IMR-90 (cell line): Measurements from ENCODE around the gene SPRR2A. TPM values are rescaled to one million over a fixed set of nuclear protein-coding genes. Genes with fewer than 3 reads are reported as not detected.

Experiments used
- ATAC-seq: fragments of 200-7000 bp; cut with Tn5 transposase; 2 replicates; pipeline ENCODE4 v1.9.1; 2020; ENCODE audit warnings: low read depth, mild to moderate bottlenecking, moderate library complexity
- BruUV-seq: library from RNA; stranded (reverse); fragments of 400-500 nt; replicated peaks from 2 replicates; lab custom pipeline; 2021; lab: Mats Ljungman, UMichigan
- CTCF ChIA-PET: fragments of 300-600 bp; formaldehyde crosslinking; extraction: SDS; loops from one replicate; lab custom pipeline; 2021; ENCODE audit warnings: antibody characterized with exemption; lab: Yijun Ruan, JAX
- POLR2A ChIA-PET: fragments of 300-600 bp; sonication (Branson Sonifier 250); formaldehyde crosslinking; loops from one replicate; lab custom pipeline; 2022; ENCODE audit warnings: antibody characterized with exemption; ENCODE audit not compliant: unreplicated experiment; lab: Charles Lee
- DNase-seq: peaks from one replicate; pipeline ENCODE4 v3.0.0; 2013
- H2AFZ ChIP-seq: replicated peaks from 2 replicates; pipeline ENCODE3; 2013; ENCODE audit warnings: low read length, mild to moderate bottlenecking; ENCODE audit not compliant: poor library complexity
- H2AK5ac ChIP-seq: 2 replicates; pipeline ENCODE4 v1.6.1; 2013; ENCODE audit warnings: low read depth, low read length, inconsistent platforms
- H2AK9ac ChIP-seq: replicated peaks from 2 replicates; pipeline ENCODE3; 2013; ENCODE audit warnings: mild to moderate bottlenecking, low read depth, low read length, moderate library complexity; ENCODE audit not compliant: poor library complexity
- H2BK120ac ChIP-seq: 2 replicates; pipeline ENCODE4 v1.6.1; 2013; ENCODE audit warnings: low read depth, low read length, inconsistent platforms
- H2BK15ac ChIP-seq: 3 replicates; pipeline ENCODE4 v1.6.1; 2013; ENCODE audit warnings: low read depth, low read length, inconsistent platforms
- H2BK20ac ChIP-seq: 2 replicates; pipeline ENCODE4 v1.6.1; 2013; ENCODE audit warnings: low read depth, mild to moderate bottlenecking, inconsistent platforms, low read length, moderate library complexity
- H2BK5ac ChIP-seq: 2 replicates; pipeline ENCODE4 v1.6.1; 2013; ENCODE audit warnings: mild to moderate bottlenecking, low read depth, low read length, inconsistent platforms; ENCODE audit not compliant: poor library complexity, severe bottlenecking
- H3K14ac ChIP-seq: replicated peaks from 2 replicates; pipeline ENCODE4 v1.6.1; 2013; ENCODE audit warnings: low read depth, low read length, inconsistent platforms
- H3K18ac ChIP-seq: 2 replicates; pipeline ENCODE4 v1.6.1; 2013; ENCODE audit warnings: low read depth, low read length, control low read depth
- H3K23ac ChIP-seq: 2 replicates; pipeline ENCODE4 v1.6.1; 2013; ENCODE audit warnings: low read depth, low read length, inconsistent platforms
- H3K27ac ChIP-seq: 2 replicates; pipeline ENCODE4 v1.5.1; 2013; ENCODE audit warnings: mild to moderate bottlenecking, control low read depth, low read length; ENCODE audit not compliant: insufficient read depth
- H3K27me3 ChIP-seq: 2 replicates; pipeline ENCODE4 v1.6.1; 2013; ENCODE audit warnings: low read length; ENCODE audit not compliant: control insufficient read depth, insufficient read depth
- H3K36me3 ChIP-seq: 2 replicates; pipeline ENCODE4 v1.6.1; 2013; ENCODE audit warnings: low read length, mixed read lengths; ENCODE audit not compliant: control insufficient read depth, insufficient read depth
- H3K4ac ChIP-seq: 2 replicates; pipeline ENCODE4 v1.6.1; 2013; ENCODE audit warnings: low read depth, low read length, inconsistent platforms
- H3K4me1 ChIP-seq: 2 replicates; pipeline ENCODE4 v1.6.1; 2013; ENCODE audit warnings: low read length, mixed read lengths; ENCODE audit not compliant: control insufficient read depth, insufficient read depth
- H3K4me2 ChIP-seq: 2 replicates; pipeline ENCODE4 v1.6.1; 2013; ENCODE audit warnings: low read depth, mild to moderate bottlenecking, control low read depth, low read length, moderate library complexity
- H3K4me3 ChIP-seq: 2 replicates; pipeline ENCODE4 v1.5.1; 2013; ENCODE audit warnings: low read depth, mild to moderate bottlenecking, control low read depth, low read length, moderate library complexity; ENCODE audit not compliant: insufficient read depth
- H3K56ac ChIP-seq: 2 replicates; pipeline ENCODE4 v1.6.1; 2013; ENCODE audit warnings: low read length, inconsistent platforms; ENCODE audit not compliant: insufficient read depth; ENCODE audit errors: extremely low read depth
- H3K79me1 ChIP-seq, 2 experiments: 2 replicates each; pipeline ENCODE4 v1.6.1; 2013; ENCODE audit warnings: low read length in 2 of 2, inconsistent platforms in 1 of 2, low read depth in 1 of 2
- H3K9ac ChIP-seq: 2 replicates; pipeline ENCODE4 v1.6.1; 2013; ENCODE audit warnings: low read depth, low read length, control low read depth
- H3K9me1 ChIP-seq: 2 replicates; pipeline ENCODE4 v1.6.1; 2013; ENCODE audit warnings: low read length, inconsistent platforms; ENCODE audit not compliant: insufficient read depth
- H3K9me3 ChIP-seq: 2 replicates; pipeline ENCODE4 v1.6.1; 2013; ENCODE audit warnings: low read length; ENCODE audit not compliant: control insufficient read depth, insufficient read depth
- H4K20me1 ChIP-seq: 2 replicates; pipeline ENCODE4 v1.6.1; 2013; ENCODE audit warnings: low read length, inconsistent platforms; ENCODE audit not compliant: insufficient read depth
- H4K5ac ChIP-seq: 2 replicates; pipeline ENCODE4 v1.6.1; 2013; ENCODE audit warnings: mild to moderate bottlenecking, low read depth, low read length, control low read depth
- H4K8ac ChIP-seq, 2 experiments: 2 replicates each; pipeline ENCODE4 v1.6.1; 2013; ENCODE audit warnings: low read depth in 2 of 2, low read length in 2 of 2, control low read depth in 1 of 2, inconsistent platforms in 1 of 2
- H4K91ac ChIP-seq: 2 replicates; pipeline ENCODE4 v1.6.1; 2013; ENCODE audit warnings: low read depth, low read length, inconsistent platforms; ENCODE audit not compliant: insufficient read depth
- BHLHE40 ChIP-seq: fragments of 150-350 bp; IDR thresholded peaks from 2 replicates; pipeline ENCODE4 v1.6.1; 2016; ENCODE audit warnings: mild to moderate bottlenecking, low read depth, low read length
- CEBPB ChIP-seq: IDR thresholded peaks from 2 replicates; pipeline ENCODE4 v1.6.1; 2012; ENCODE audit warnings: low read depth, low read length, improper control_type of control experiment
- ELK1 ChIP-seq: fragments of 150-350 bp; IDR thresholded peaks from 2 replicates; pipeline ENCODE4 v1.6.1; 2016; ENCODE audit warnings: low read depth, mild to moderate bottlenecking, low read length, moderate library complexity, borderline replicate concordance
- FOS ChIP-seq: fragments of 150-350 bp; IDR thresholded peaks from 2 replicates; pipeline ENCODE4 v1.6.1; 2016; ENCODE audit warnings: low read depth, low read length
- MXI1 ChIP-seq: IDR thresholded peaks from 2 replicates; pipeline ENCODE4 v1.6.1; 2012; ENCODE audit warnings: low read depth, mild to moderate bottlenecking, low read length, moderate library complexity, borderline replicate concordance
- NFE2L2 ChIP-seq: fragments of 150-350 bp; IDR thresholded peaks from 2 replicates; pipeline ENCODE4 v1.6.1; 2016; ENCODE audit warnings: low read depth, mild to moderate bottlenecking, low read length
- RAD21 ChIP-seq: IDR thresholded peaks from 2 replicates; pipeline ENCODE4 v1.6.1; 2012; ENCODE audit warnings: low read length, improper control_type of control experiment
- RCOR1 ChIP-seq: IDR thresholded peaks from 2 replicates; pipeline ENCODE4 v1.6.1; 2012; ENCODE audit warnings: mild to moderate bottlenecking, low read length, improper control_type of control experiment; ENCODE audit not compliant: insufficient replicate concordance
- SMC3 ChIP-seq: fragments of 150-350 bp; IDR thresholded peaks from 2 replicates; pipeline ENCODE4 v1.6.1; 2016; ENCODE audit warnings: low read depth, mild to moderate bottlenecking, antibody characterized with exemption, low read length, moderate library complexity
- USF2 ChIP-seq: fragments of 150-350 bp; IDR thresholded peaks from 2 replicates; pipeline ENCODE4 v1.6.1; 2017; ENCODE audit warnings: mild to moderate bottlenecking, antibody characterized with exemption, low read length, low read depth
- WGBS, 2 experiments: methylation state at CpG; one replicate each; pipeline versions ENCODE4 v1.1.5 to v1.1.7; 2013; ENCODE audit warnings: missing lambda C conversion rate in 2 of 2; ENCODE audit not compliant: insufficient read length in 1 of 2; ENCODE audit errors: extremely low coverage in 2 of 2; 5-methylcytosine and 5-hydroxymethylcytosine counted together
- dilution Hi-C: fragments of 300-500 bp; cut with HindIII; formaldehyde crosslinking; loops from one replicate; pipeline ENCODE4 v1.14.3; 2018; ENCODE audit warnings: low sequenced_read_pairs; ENCODE audit not compliant: unreplicated experiment
- in situ Hi-C: fragments of 300-500 bp; cut with MboI; formaldehyde crosslinking; loops from 3 replicates; pipeline ENCODE4 v1.14.3; 2019; ENCODE audit warnings: low sequenced_read_pairs, inconsistent platforms, mixed read lengths
- intact Hi-C: fragments of 100-400 bp; cut with micrococcal nuclease; formaldehyde crosslinking; loops from 2 replicates; pipeline ENCODE4 v1.10.0; 2022
- polyA plus RNA-seq, 3 experiments: library from polyadenylated mRNA; depleted of rRNA; stranded (reverse); fragments of >200 nt; gene quantifications; 2 replicates each; pipeline ENCODE4 v1.2.3, GENCODE V29; 2012; ENCODE audit warnings: low replicate concordance in 1 of 3
- total RNA-seq: library from RNA; depleted of rRNA; stranded (reverse); fragments of >200 nt; gene quantifications from 2 replicates; pipeline ENCODE4 v1.2.3, GENCODE V29; 2012

SPRR2A gene
- total and polyA plus RNA-seq, 2 of the 4 experiments (the other 2 are of a cell fraction): not detected

GRCh38 chr1:153081736-153082135, 24.4 kb upstream of the SPRR2A start:
- POLR2A ChIA-PET: no interaction called here
- Histone ChIP-seq H3K56ac (no peak overlapping the region), H3K27me3 (no peaks in the 10 kb centered on the region), H3K18ac (no peak overlapping the region), H3K4me2 (no peak overlapping the region), H4K91ac (no peak overlapping the region), H3K23ac (no peak overlapping the region), H3K4me3 (no peak overlapping the region), H4K8ac (no peak overlapping the region), H2BK15ac (no peak overlapping the region), H2AK9ac (no peak overlapping the region), H2BK120ac (no peak overlapping the region), H3K27ac (no peak overlapping the region), H3K14ac (no peak overlapping the region), H3K79me1 (no peaks in the 10 kb centered on the region), H2AK5ac (no peak overlapping the region), H3K9me3 (no peaks in the 10 kb centered on the region), H2BK20ac (no peak overlapping the region), H4K5ac (no peak overlapping the region), H3K9me1 (no peaks in the 10 kb centered on the region), H3K9ac (no peak overlapping the region), H4K20me1 (no peaks in the 10 kb centered on the region), H2AFZ (no peak overlapping the region), H3K4me1 (no peaks in the 10 kb centered on the region), H2BK5ac (no peak overlapping the region), H3K36me3 (no peaks in the 10 kb centered on the region), H3K4ac (no peak overlapping the region)
- dilution Hi-C loops: no loop called here
- BruUV-seq: no TSS peak
- in situ Hi-C loops: no loop called here
- intact Hi-C loops: no loop called here
- CTCF ChIA-PET: no interaction called here
- TF ChIP-seq MXI1 (no peak), BHLHE40 (no peak), ELK1 (no peak), RAD21 (no peak), SMC3 (no peak), NFE2L2 (no peak), CEBPB (no peak), USF2 (no peak), FOS (no peak), RCOR1 (no peak)
- DNase-seq (no peak), ATAC-seq (no peak)
- WGBS, 2 experiments: no CpG with 5 or more reads among the region's 3 CpGs
